ENCODE measurements around the gene KLHDC10. TPM values are rescaled to one million over a fixed set of nuclear protein-coding genes. Genes with fewer than 3 reads are reported as not detected.

Gene KLHDC10
- total RNA-seq, 1 experiment from 2014 or later, result 21.6 TPM

DNA sequence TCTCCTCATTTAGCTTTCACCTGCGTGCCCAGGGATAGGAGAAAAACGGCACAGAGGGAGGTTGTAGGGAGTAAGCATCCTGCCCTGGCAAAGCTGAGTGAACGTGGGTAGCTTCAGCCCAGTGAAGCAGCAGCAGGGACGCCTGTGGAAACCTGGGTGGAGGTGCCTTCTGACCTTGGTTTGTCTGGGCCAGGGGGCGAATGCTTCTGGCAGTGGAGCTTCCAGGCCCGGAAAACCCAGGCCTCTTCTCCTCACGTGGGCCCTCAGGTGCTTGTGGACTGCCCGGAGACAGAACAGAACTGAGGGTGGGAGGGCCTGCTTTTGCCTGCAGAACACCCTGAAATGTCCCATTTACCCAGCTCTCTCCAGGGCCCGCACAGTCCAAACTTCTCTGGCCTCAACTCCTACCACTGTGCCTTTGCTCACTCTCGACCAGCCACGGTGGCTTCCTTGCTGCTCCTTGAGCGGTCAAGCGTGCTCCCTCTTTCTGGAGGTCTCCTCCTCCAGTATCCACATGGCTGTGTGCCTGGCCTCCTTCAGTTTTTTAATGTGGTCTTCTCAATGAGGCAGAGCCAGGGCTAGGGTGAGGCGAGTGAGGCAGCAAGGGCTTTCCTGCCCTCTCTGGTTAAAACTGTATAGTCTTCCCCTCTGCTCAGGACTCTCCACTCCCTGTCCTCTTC, 72.5 kb downstream of the KLHDC10 start:
- DNase-seq (no peak), ATAC-seq (no peak)
- Histone ChIP-seq H3K4me2 (ENCODE audit: low read length) (no peak overlapping the region), H3K79me2 (ENCODE audit: low read length) (no peaks in the 10 kb centered on the region), H2AFZ (ENCODE audit: low read length) (no peak overlapping the region), H3K4me1 (ENCODE audit: insufficient read depth, low read length) (peaks cover 5% of the 10 kb centered on the region; the same call in 1 of the 2 replicates), H3K9me3 (ENCODE audit: low read length) (no peaks in the 10 kb centered on the region), H3K9me2 (replicated peaks; ENCODE audit: low read length) (no peaks in the 10 kb centered on the region), H3F3A (ENCODE audit: low read length, unreplicated experiment) (no peaks in the 10 kb centered on the region), H3K4me3 (ENCODE audit: low read length) (no peak overlapping the region), H3K27ac (ENCODE audit: low read length) (no peak overlapping the region), H3K27me3 (ENCODE audit: low read length) (no peaks in the 10 kb centered on the region), H4K20me1 (ENCODE audit: low read length) (no peaks in the 10 kb centered on the region), H3K36me3 (ENCODE audit: low read depth, low read length) (no peaks in the 10 kb centered on the region), H3K9ac (ENCODE audit: low read length) (no peak overlapping the region)
- ChIA-PET CTCF (no interaction called here), POLR2A (ENCODE audit: unreplicated experiment) (no interaction called here)
- TF ChIP-seq EZH2phosphoT487 (IDR thresholded peaks at IDR 0.05; ENCODE audit: borderline replicate concordance, low read length), result no peak
- TF ChIP-seq, protein P1, sequence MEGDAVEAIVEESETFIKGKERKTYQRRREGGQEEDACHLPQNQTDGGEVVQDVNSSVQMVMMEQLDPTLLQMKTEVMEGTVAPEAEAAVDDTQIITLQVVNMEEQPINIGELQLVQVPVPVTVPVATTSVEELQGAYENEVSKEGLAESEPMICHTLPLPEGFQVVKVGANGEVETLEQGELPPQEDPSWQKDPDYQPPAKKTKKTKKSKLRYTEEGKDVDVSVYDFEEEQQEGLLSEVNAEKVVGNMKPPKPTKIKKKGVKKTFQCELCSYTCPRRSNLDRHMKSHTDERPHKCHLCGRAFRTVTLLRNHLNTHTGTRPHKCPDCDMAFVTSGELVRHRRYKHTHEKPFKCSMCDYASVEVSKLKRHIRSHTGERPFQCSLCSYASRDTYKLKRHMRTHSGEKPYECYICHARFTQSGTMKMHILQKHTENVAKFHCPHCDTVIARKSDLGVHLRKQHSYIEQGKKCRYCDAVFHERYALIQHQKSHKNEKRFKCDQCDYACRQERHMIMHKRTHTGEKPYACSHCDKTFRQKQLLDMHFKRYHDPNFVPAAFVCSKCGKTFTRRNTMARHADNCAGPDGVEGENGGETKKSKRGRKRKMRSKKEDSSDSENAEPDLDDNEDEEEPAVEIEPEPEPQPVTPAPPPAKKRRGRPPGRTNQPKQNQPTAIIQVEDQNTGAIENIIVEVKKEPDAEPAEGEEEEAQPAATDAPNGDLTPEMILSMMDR (conservative IDR thresholded peaks at IDR 0.05; ENCODE audit: low read depth, low read length), result no peak
- no peak for TF ChIP-seq EZH2 (IDR thresholded peaks at IDR 0.05; ENCODE audit: low read length, unreplicated experiment)
- intact Hi-C loops (cut with micrococcal nuclease), result no loop called here
- BruUV-seq (replicated peaks), result no TSS peak

DNA sequence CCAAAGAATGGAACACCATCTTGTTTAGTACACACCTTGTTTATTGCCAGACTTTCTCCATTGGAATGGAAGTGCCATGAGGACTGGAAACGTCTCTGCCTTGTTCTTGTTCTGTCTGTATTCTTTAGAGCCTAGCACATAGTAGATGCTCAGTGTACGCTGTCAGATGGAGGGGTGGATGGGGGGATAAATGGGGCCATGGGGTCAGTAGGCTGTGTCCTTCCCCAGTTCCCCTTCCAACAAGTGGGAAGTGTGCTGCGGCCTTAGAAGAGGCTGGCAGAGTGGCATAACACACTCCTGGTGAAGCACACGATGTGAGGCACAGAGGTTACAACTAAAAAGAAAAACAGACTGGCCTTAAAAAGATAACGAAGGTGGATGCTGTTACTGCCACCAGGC, 73.0 kb downstream of the KLHDC10 start:
- ChIA-PET CTCF (no interaction called here), POLR2A (ENCODE audit: unreplicated experiment) (no interaction called here)
- peaks cover 5% of the 10 kb centered on the region; the same call in 1 of the 2 replicates for H3K4me1 ChIP-seq (ENCODE audit: insufficient read depth, low read length)
- H3K27ac ChIP-seq (ENCODE audit: low read length), result no peak overlapping the region
- BruUV-seq (replicated peaks), result no TSS peak
- ATAC-seq (no peak), DNase-seq (no peak)
- H3K4me2 ChIP-seq (ENCODE audit: low read length), result no peak overlapping the region
- no peaks in the 10 kb centered on the region for H3K9me3 ChIP-seq (ENCODE audit: low read length)
- no peaks in the 10 kb centered on the region for H3K79me2 ChIP-seq (ENCODE audit: low read length)
- H3K27me3 ChIP-seq (ENCODE audit: low read length), result no peaks in the 10 kb centered on the region
- H3K36me3 ChIP-seq (ENCODE audit: low read depth, low read length), result no peaks in the 10 kb centered on the region
- no peaks in the 10 kb centered on the region for H3K9me2 ChIP-seq (replicated peaks; ENCODE audit: low read length)
- intact Hi-C loops (cut with micrococcal nuclease), result no loop called here
- H2AFZ ChIP-seq (ENCODE audit: low read length), result no peak overlapping the region
- H3F3A ChIP-seq (ENCODE audit: low read length, unreplicated experiment), result no peaks in the 10 kb centered on the region
- no peak overlapping the region for H3K9ac ChIP-seq (ENCODE audit: low read length)
- H3K4me3 ChIP-seq (ENCODE audit: low read length), result no peak overlapping the region
- no peak for TF ChIP-seq EZH2phosphoT487 (IDR thresholded peaks at IDR 0.05; ENCODE audit: borderline replicate concordance, low read length)
- TF ChIP-seq EZH2 (IDR thresholded peaks at IDR 0.05; ENCODE audit: low read length, unreplicated experiment), result no peak
- TF ChIP-seq, protein P1 (conservative IDR thresholded peaks at IDR 0.05; ENCODE audit: low read depth, low read length), result no peak
- H4K20me1 ChIP-seq (ENCODE audit: low read length), result no peaks in the 10 kb centered on the region

DNA sequence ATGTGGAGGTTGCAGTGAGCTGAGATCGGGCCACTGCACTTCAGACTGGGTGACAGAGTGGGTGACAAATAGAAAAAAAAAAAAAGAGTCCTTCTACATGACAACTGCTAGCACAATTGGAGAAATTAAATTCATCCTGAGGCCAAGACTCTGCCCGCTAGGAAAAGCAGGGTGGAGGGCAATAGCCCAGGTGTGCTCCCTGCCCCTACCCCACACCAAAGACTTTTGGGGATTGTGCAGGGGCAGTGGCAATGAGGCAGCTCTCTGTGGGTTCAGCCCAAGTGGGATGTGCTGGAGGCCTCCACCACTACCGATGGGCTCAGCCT, 73.6 kb downstream of the KLHDC10 start:
- CTCF ChIA-PET, result no interaction called here

More for the DNA sequence above, 73.6 kb downstream of the KLHDC10 start:
- Histone ChIP-seq H3K4me3 (ENCODE audit: low read length) (no peak overlapping the region), H3K9me3 (ENCODE audit: low read length) (no peaks in the 10 kb centered on the region), H3K27ac (ENCODE audit: low read length) (no peak overlapping the region), H4K20me1 (ENCODE audit: low read length) (no peaks in the 10 kb centered on the region), H3K79me2 (ENCODE audit: low read length) (no peaks in the 10 kb centered on the region), H3K4me1 (ENCODE audit: insufficient read depth, low read length) (peaks cover 5% of the 10 kb centered on the region; the same call in 1 of the 2 replicates), H3F3A (ENCODE audit: low read length, unreplicated experiment) (no peaks in the 10 kb centered on the region), H3K36me3 (ENCODE audit: low read depth, low read length) (no peaks in the 10 kb centered on the region), H3K4me2 (ENCODE audit: low read length) (no peak overlapping the region), H3K9me2 (replicated peaks; ENCODE audit: low read length) (no peaks in the 10 kb centered on the region), H2AFZ (ENCODE audit: low read length) (no peak overlapping the region), H3K27me3 (ENCODE audit: low read length) (no peaks in the 10 kb centered on the region), H3K9ac (ENCODE audit: low read length) (no peak overlapping the region)
- ATAC-seq, result no peak
- no TSS peak for BruUV-seq (replicated peaks)
- DNase-seq, result no peak
- intact Hi-C loops (cut with micrococcal nuclease), result no loop called here
- TF ChIP-seq, protein P1 (conservative IDR thresholded peaks at IDR 0.05; ENCODE audit: low read depth, low read length), result no peak
- no peak for TF ChIP-seq EZH2 (IDR thresholded peaks at IDR 0.05; ENCODE audit: low read length, unreplicated experiment)
- TF ChIP-seq EZH2phosphoT487 (IDR thresholded peaks at IDR 0.05; ENCODE audit: borderline replicate concordance, low read length), result no peak
- POLR2A ChIA-PET (ENCODE audit: unreplicated experiment), result no interaction called here
